Measurements from ENCODE around the gene RAET1L.
"Not testable (repeated sequence)": the region's sequence is repeated elsewhere in the genome, so short reads cannot be mapped to it uniquely, and the experiment has no call there.

Gene RAET1L

GRCh38 chr6:150025201-150025917 lies at the start of gene RAET1L:
Gene RAET1L (minus strand): TSS chr6:150025532. CDS start chr6:150025471, 61 bp downstream.
- DNase-seq, result peak; percentile 65

- DNase-seq, result no peak
Observed at GRCh38 chr6:150075034-150075421, 49.7 kb upstream of the RAET1L start.

GRCh38 chr6:150074396-150075033 lies 49.2 kb upstream of the RAET1L start:
- not testable (repeated sequence) for DNase-seq

- DNase-seq, result no peak
Observed at GRCh38 chr6:150072201-150072600, 46.9 kb upstream of the RAET1L start.

- DNase-seq, result no peak
Observed at GRCh38 chr6:150070236-150070818, 45.0 kb upstream of the RAET1L start.

GRCh38 chr6:150069706-150070105 lies 44.4 kb upstream of the RAET1L start:
- DNase-seq, result no peak

GRCh38 chr6:150068720-150069648 lies 43.7 kb upstream of the RAET1L start, which contains the start of gene ULBP3:
Gene ULBP3 (minus strand): TSS chr6:150069121. CDS start chr6:150069066, 55 bp downstream.
- DNase-seq, result peak; percentile 89

GRCh38 chr6:150068151-150068550 lies 42.8 kb upstream of the RAET1L start:
- DNase-seq, result no peak

- DNase-seq, result no peak
Observed at GRCh38 chr6:150065083-150065482, 39.8 kb upstream of the RAET1L start.

GRCh38 chr6:150063640-150064039 lies 38.3 kb upstream of the RAET1L start:
- DNase-seq, result no peak

GRCh38 chr6:150059973-150060372 lies 34.6 kb upstream of the RAET1L start:
- DNase-seq, result not testable (repeated sequence)

GRCh38 chr6:150058986-150059385 lies 33.7 kb upstream of the RAET1L start:
- DNase-seq, result no peak

- no peak for DNase-seq
Observed at GRCh38 chr6:150058231-150058792, 33.0 kb upstream of the RAET1L start.

- DNase-seq, result no peak
Observed at GRCh38 chr6:150057501-150057951, 32.2 kb upstream of the RAET1L start.

- DNase-seq, result no peak
Observed at GRCh38 chr6:150056916-150057315, 31.6 kb upstream of the RAET1L start.

- no peak for DNase-seq
Observed at GRCh38 chr6:150056156-150056555, 30.8 kb upstream of the RAET1L start.

GRCh38 chr6:150055131-150055530 lies 29.8 kb upstream of the RAET1L start:
- DNase-seq, result no peak

GRCh38 chr6:150053450-150053849 lies 28.1 kb upstream of the RAET1L start:
- no peak for DNase-seq

GRCh38 chr6:150050846-150051245 lies 25.5 kb upstream of the RAET1L start:
- no peak for DNase-seq

- no peak for DNase-seq
Observed at GRCh38 chr6:150048099-150048498, 22.8 kb upstream of the RAET1L start.

GRCh38 chr6:150046943-150047342 lies 21.6 kb upstream of the RAET1L start:
- DNase-seq, result no peak

- DNase-seq, result no peak
Observed at GRCh38 chr6:150044621-150045145, 19.4 kb upstream of the RAET1L start.

Data from activated CD8-positive, alpha-beta memory T cell treated with anti-CD3 and anti-CD28 coated beads for 24 hours (primary cell).